ENCODE results near the gene MKS1.
A peak's percentile ranks its signal among the peaks of the same experiment; 100 is the strongest.

Gene MKS1

DNA sequence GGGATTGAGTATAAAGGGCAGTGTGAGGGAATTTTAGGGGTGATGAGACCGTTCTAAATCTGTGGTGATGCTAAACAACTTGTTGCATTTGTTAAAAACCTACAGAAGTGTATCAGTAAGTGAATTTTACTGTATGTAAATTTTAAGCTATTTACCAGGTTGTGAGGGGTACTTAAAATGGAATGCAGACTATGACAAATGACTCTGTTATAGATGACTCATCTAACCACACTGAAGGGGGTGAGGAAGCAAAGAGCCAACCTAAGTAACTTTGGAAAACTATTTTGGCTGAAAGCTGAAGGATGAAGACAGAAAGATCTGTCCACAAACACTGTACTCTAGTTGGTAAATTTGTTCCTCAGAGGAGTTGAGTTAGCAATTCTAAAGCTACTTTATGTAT is 5.3 kb upstream of the MKS1 start:
- H3K9ac ChIP-seq (ENCODE audit: low read length), result no peak overlapping the region
- no peak overlapping the region for H3K4me3 ChIP-seq (ENCODE audit: low read depth in 1 of 2, low read length in 2 of 2)
- H3K36me3 ChIP-seq (ENCODE audit: insufficient read depth, low read length), result no peaks in the 10 kb centered on the region
- no peaks in the 10 kb centered on the region for H3K9me3 ChIP-seq (ENCODE audit: low read length)
- H3K27ac ChIP-seq (ENCODE audit: low read depth, low read length), result no peak overlapping the region
- H3K4me1 ChIP-seq (ENCODE audit: insufficient read depth, low read length), result peaks cover 7% of the 10 kb centered on the region
- no peaks in the 10 kb centered on the region for H3K27me3 ChIP-seq (ENCODE audit: control insufficient read depth in 1 of 2, insufficient read depth in 2 of 2, low read length in 2 of 2)

DNA sequence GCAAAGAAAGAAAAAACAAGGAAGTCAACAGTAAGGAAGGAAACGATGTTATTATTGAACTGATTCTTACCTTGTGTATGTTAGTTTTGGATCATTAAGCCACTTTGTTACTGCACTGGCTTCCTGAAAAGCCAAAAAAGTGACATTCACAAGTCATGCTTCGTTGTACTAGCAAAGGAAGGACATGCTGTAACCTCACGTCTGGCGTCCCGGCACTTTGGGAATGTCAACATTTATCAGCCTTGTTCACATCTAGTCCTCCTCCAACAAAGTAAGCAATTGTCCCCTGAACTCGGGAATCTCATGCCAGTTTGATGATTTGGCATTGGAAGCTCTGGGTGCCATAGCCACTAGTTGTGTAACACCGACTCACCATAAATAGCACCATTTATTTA is 731 bp upstream of the MKS1 start:
- Histone ChIP-seq H3K4me1 (ENCODE audit: insufficient read depth, low read length) (peaks cover 7% of the 10 kb centered on the region), H3K4me3 (ENCODE audit: low read depth in 1 of 2, low read length in 2 of 2) (peak overlapping the region in 1 of 2 donors; percentile 93), H3K9ac (ENCODE audit: low read length) (no peak overlapping the region), H3K27ac (ENCODE audit: low read depth, low read length) (no peak overlapping the region), H3K27me3 (ENCODE audit: control insufficient read depth in 1 of 2, insufficient read depth in 2 of 2, low read length in 2 of 2) (no peaks in the 10 kb centered on the region), H3K9me3 (ENCODE audit: low read length) (no peaks in the 10 kb centered on the region), H3K36me3 (ENCODE audit: insufficient read depth, low read length) (peaks cover 12% of the 10 kb centered on the region)

- Histone ChIP-seq H3K36me3 (ENCODE audit: insufficient read depth, low read length) (peaks cover 23% of the 10 kb centered on the region), H3K4me3 (ENCODE audit: low read depth in 1 of 2, low read length in 2 of 2) (no peak overlapping the region), H3K9me3 (ENCODE audit: low read length) (no peaks in the 10 kb centered on the region), H3K4me1 (ENCODE audit: insufficient read depth, low read length) (peaks cover 7% of the 10 kb centered on the region), H3K9ac (ENCODE audit: low read length) (no peak overlapping the region), H3K27me3 (ENCODE audit: control insufficient read depth in 1 of 2, insufficient read depth in 2 of 2, low read length in 2 of 2) (no peaks in the 10 kb centered on the region), H3K27ac (ENCODE audit: low read depth, low read length) (no peak overlapping the region)
Observed at GRCh38 chr17:58217766-58218165, 1.3 kb downstream of the MKS1 start.

DNA sequence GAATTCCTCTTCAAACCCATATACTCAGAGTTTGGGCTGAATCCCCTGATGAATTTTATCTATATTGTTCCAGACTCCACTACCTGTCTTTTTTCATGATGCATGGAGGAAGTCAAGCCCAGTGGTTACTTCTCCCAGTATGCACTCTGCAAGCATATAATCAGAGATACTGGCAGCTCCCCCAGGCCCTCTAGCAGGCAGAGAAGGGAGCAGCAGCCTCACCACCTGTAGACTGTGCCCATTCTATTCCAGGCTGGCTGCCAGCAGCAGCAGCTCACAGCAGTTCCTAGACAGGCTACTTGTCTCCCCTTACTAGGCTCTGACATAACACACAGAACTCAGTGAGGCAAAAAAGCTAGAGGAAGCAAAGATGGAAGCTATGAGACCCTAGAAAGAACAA is 3.4 kb downstream of the MKS1 start:
- peaks cover 7% of the 10 kb centered on the region for H3K4me1 ChIP-seq (ENCODE audit: insufficient read depth, low read length)
- no peaks in the 10 kb centered on the region for H3K27me3 ChIP-seq (ENCODE audit: control insufficient read depth in 1 of 2, insufficient read depth in 2 of 2, low read length in 2 of 2)
- peaks cover 38% of the 10 kb centered on the region for H3K36me3 ChIP-seq (ENCODE audit: insufficient read depth, low read length)
- no peak overlapping the region for H3K27ac ChIP-seq (ENCODE audit: low read depth, low read length)
- no peak overlapping the region for H3K9ac ChIP-seq (ENCODE audit: low read length)
- H3K4me3 ChIP-seq (ENCODE audit: low read depth in 1 of 2, low read length in 2 of 2), result no peak overlapping the region
- no peaks in the 10 kb centered on the region for H3K9me3 ChIP-seq (ENCODE audit: low read length)

GRCh38 chr17:58210922-58211321 is 8.1 kb downstream of the MKS1 start:
- peaks cover 65% of the 10 kb centered on the region for H3K36me3 ChIP-seq (ENCODE audit: insufficient read depth, low read length)

GRCh38 chr17:58208344-58208743 is 10.7 kb downstream of the MKS1 start:
- Histone ChIP-seq H3K27ac (ENCODE audit: low read depth, low read length) (no peak overlapping the region), H3K27me3 (ENCODE audit: control insufficient read depth in 1 of 2, insufficient read depth in 2 of 2, low read length in 2 of 2) (no peaks in the 10 kb centered on the region), H3K4me1 (ENCODE audit: insufficient read depth, low read length) (no peaks in the 10 kb centered on the region), H3K9ac (ENCODE audit: low read length) (no peak overlapping the region), H3K4me3 (ENCODE audit: low read depth in 1 of 2, low read length in 2 of 2) (no peak overlapping the region), H3K9me3 (ENCODE audit: low read length) (no peaks in the 10 kb centered on the region), H3K36me3 (ENCODE audit: insufficient read depth, low read length) (peaks cover 57% of the 10 kb centered on the region)

More at GRCh38 chr17:58210922-58211321, 8.1 kb downstream of the MKS1 start:
- Histone ChIP-seq H3K9me3 (ENCODE audit: low read length) (no peaks in the 10 kb centered on the region), H3K27ac (ENCODE audit: low read depth, low read length) (no peak overlapping the region), H3K27me3 (ENCODE audit: control insufficient read depth in 1 of 2, insufficient read depth in 2 of 2, low read length in 2 of 2) (no peaks in the 10 kb centered on the region), H3K9ac (ENCODE audit: low read length) (no peak overlapping the region), H3K4me1 (ENCODE audit: insufficient read depth, low read length) (no peaks in the 10 kb centered on the region), H3K4me3 (ENCODE audit: low read depth in 1 of 2, low read length in 2 of 2) (no peak overlapping the region)

GRCh38 chr17:58207451-58207850 is 11.6 kb downstream of the MKS1 start:
- no peak overlapping the region for H3K27ac ChIP-seq (ENCODE audit: low read depth, low read length)
- no peak overlapping the region for H3K9ac ChIP-seq (ENCODE audit: low read length)
- no peaks in the 10 kb centered on the region for H3K9me3 ChIP-seq (ENCODE audit: low read length)
- H3K36me3 ChIP-seq (ENCODE audit: insufficient read depth, low read length), result peaks cover 49% of the 10 kb centered on the region
- H3K27me3 ChIP-seq (ENCODE audit: control insufficient read depth in 1 of 2, insufficient read depth in 2 of 2, low read length in 2 of 2), result no peaks in the 10 kb centered on the region
- H3K4me3 ChIP-seq (ENCODE audit: low read depth in 1 of 2, low read length in 2 of 2), result no peak overlapping the region
- H3K4me1 ChIP-seq (ENCODE audit: insufficient read depth, low read length), result no peaks in the 10 kb centered on the region

DNA sequence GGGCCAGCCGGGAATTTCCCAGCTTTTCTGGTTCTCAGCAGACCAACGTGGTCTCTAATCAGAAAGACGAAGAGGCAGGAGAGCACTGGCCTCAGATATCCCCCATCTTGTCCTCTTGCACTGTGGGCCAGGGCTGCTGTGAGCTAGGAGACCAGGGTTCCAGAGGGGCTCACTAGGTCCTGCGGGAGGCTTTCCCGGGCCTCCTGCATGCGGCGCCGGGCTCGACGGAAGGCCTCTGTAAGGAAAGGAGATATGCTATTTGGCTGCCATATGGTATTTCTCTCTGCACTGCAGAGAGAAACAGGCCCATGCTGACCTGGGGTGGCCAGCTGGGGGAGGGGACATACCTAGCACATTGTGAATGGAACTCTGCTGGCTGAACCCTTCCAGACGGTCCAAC is 13.1 kb downstream of the MKS1 start:
- Histone ChIP-seq H3K4me1 (ENCODE audit: insufficient read depth, low read length) (no peaks in the 10 kb centered on the region), H3K4me3 (ENCODE audit: low read depth in 1 of 2, low read length in 2 of 2) (no peak overlapping the region), H3K9ac (ENCODE audit: low read length) (no peak overlapping the region), H3K27me3 (ENCODE audit: control insufficient read depth in 1 of 2, insufficient read depth in 2 of 2, low read length in 2 of 2) (no peaks in the 10 kb centered on the region), H3K27ac (ENCODE audit: low read depth, low read length) (no peak overlapping the region), H3K36me3 (ENCODE audit: insufficient read depth, low read length) (peaks cover 39% of the 10 kb centered on the region), H3K9me3 (ENCODE audit: low read length) (no peaks in the 10 kb centered on the region)

- no peak overlapping the region for H3K27ac ChIP-seq (ENCODE audit: low read depth, low read length)
- no peaks in the 10 kb centered on the region for H3K9me3 ChIP-seq (ENCODE audit: low read length)
- H3K36me3 ChIP-seq (ENCODE audit: insufficient read depth, low read length), result peaks cover 28% of the 10 kb centered on the region
- H3K4me3 ChIP-seq (ENCODE audit: low read depth in 1 of 2, low read length in 2 of 2), result no peak overlapping the region
- H3K9ac ChIP-seq (ENCODE audit: low read length), result no peak overlapping the region
- no peaks in the 10 kb centered on the region for H3K27me3 ChIP-seq (ENCODE audit: control insufficient read depth in 1 of 2, insufficient read depth in 2 of 2, low read length in 2 of 2)
- H3K4me1 ChIP-seq (ENCODE audit: insufficient read depth, low read length), result no peaks in the 10 kb centered on the region
Observed at GRCh38 chr17:58204796-58205195, 14.3 kb downstream of the MKS1 start.

GRCh38 chr17:58202859-58203258 is 16.2 kb downstream of the MKS1 start:
- Histone ChIP-seq H3K36me3 (ENCODE audit: insufficient read depth, low read length) (peaks cover 17% of the 10 kb centered on the region), H3K27me3 (ENCODE audit: control insufficient read depth in 1 of 2, insufficient read depth in 2 of 2, low read length in 2 of 2) (peaks cover 0 to 9% of the 10 kb centered on the region in 2 donors), H3K27ac (ENCODE audit: low read depth, low read length) (no peak overlapping the region), H3K9ac (ENCODE audit: low read length) (no peak overlapping the region), H3K4me1 (ENCODE audit: insufficient read depth, low read length) (no peaks in the 10 kb centered on the region), H3K4me3 (ENCODE audit: low read depth in 1 of 2, low read length in 2 of 2) (no peak overlapping the region), H3K9me3 (ENCODE audit: low read length) (no peaks in the 10 kb centered on the region)

- H3K9ac ChIP-seq (ENCODE audit: low read length), result no peak overlapping the region
- H3K27me3 ChIP-seq (ENCODE audit: control insufficient read depth in 1 of 2, insufficient read depth in 2 of 2, low read length in 2 of 2), result peaks cover 0 to 9% of the 10 kb centered on the region in 2 donors
- no peaks in the 10 kb centered on the region for H3K4me1 ChIP-seq (ENCODE audit: insufficient read depth, low read length)
- H3K27ac ChIP-seq (ENCODE audit: low read depth, low read length), result no peak overlapping the region
- H3K4me3 ChIP-seq (ENCODE audit: low read depth in 1 of 2, low read length in 2 of 2), result no peak overlapping the region
- H3K36me3 ChIP-seq (ENCODE audit: insufficient read depth, low read length), result no peaks in the 10 kb centered on the region
- H3K9me3 ChIP-seq (ENCODE audit: low read length), result no peaks in the 10 kb centered on the region
Observed at GRCh38 chr17:58200024-58200633, 18.9 kb downstream of the MKS1 start.

GRCh38 chr17:58196610-58197009 is 22.4 kb downstream of the MKS1 start:
- H3K36me3 ChIP-seq (ENCODE audit: insufficient read depth, low read length), result no peaks in the 10 kb centered on the region
- H3K9ac ChIP-seq (ENCODE audit: low read length), result no peak overlapping the region
- no peaks in the 10 kb centered on the region for H3K9me3 ChIP-seq (ENCODE audit: low read length)
- H3K4me3 ChIP-seq (ENCODE audit: low read depth in 1 of 2, low read length in 2 of 2), result no peak overlapping the region
- no peaks in the 10 kb centered on the region for H3K4me1 ChIP-seq (ENCODE audit: insufficient read depth, low read length)
- peaks cover 7 to 9% of the 10 kb centered on the region in 2 donors for H3K27me3 ChIP-seq (ENCODE audit: control insufficient read depth in 1 of 2, insufficient read depth in 2 of 2, low read length in 2 of 2)
- no peak overlapping the region for H3K27ac ChIP-seq (ENCODE audit: low read depth, low read length)
